Fibroblast of skin of back (primary cell): Measurements from ENCODE around the gene FBXO8. TPM values are rescaled to one million over a fixed set of nuclear protein-coding genes. Genes with fewer than 3 reads are reported as not detected.
A peak's percentile ranks its signal among the peaks of the same experiment; 100 is the strongest.
"Not testable (repeated sequence)": the region's sequence is repeated elsewhere in the genome, so short reads cannot be mapped to it uniquely, and the experiment has no call there.

Experiments used
- DNase-seq: peaks from one replicate; pipeline ENCODE4 v3.0.0-alpha.2; 2013
- polyA plus RNA-seq, 2 experiments: library from polyadenylated mRNA; unstranded; fragments of 120-200 nt; gene quantifications; one replicate each; pipeline ENCODE4 v1.2.1, GENCODE V29; 2013; ENCODE audit not compliant: insufficient read length in 2 of 2

The FBXO8 gene, protein sequence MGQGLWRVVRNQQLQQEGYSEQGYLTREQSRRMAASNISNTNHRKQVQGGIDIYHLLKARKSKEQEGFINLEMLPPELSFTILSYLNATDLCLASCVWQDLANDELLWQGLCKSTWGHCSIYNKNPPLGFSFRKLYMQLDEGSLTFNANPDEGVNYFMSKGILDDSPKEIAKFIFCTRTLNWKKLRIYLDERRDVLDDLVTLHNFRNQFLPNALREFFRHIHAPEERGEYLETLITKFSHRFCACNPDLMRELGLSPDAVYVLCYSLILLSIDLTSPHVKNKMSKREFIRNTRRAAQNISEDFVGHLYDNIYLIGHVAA
- polyA plus RNA-seq (2013, experiment 1 of 2; ENCODE audit: insufficient read length), result 15.8 TPM
- 17.1 TPM for polyA plus RNA-seq (2013, experiment 2 of 2; ENCODE audit: insufficient read length)

- DNase-seq, result peak; percentile 78
These were observed at the start of gene FBXO8, which contains the start of gene CEP44 for GRCh38 chr4:174283507-174284471. FBXO8 (minus strand) TSS chr4:174283667; CDS start chr4:174263092, 20,575 bp downstream. CEP44 (plus strand) TSS chr4:174283911; CDS start chr4:174299122, 15,211 bp downstream.

GRCh38 chr4:174332741-174333493 lies 49.5 kb upstream of the FBXO8 start:
- peak; percentile 28 for DNase-seq

DNA sequence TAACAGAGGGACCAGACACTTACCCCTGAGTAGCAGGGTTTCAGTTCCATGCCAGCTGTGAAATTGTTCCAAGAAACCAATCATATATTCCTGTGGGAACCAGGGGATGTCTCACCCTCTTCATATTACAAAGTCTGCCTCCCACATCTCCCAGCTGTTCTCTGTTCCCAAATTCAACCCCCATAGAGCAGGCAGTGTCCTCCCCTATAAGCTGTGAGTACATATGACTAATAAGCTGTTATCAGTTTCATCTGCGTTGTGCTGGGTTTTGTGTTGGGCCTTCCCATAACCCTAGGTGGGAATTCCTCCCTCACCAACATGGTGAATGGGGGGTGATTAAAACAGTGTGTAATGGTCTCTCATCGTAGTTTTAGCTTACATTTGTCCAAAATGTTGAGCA lies 41.3 kb upstream of the FBXO8 start:
- peak; percentile 21 for DNase-seq

DNA sequence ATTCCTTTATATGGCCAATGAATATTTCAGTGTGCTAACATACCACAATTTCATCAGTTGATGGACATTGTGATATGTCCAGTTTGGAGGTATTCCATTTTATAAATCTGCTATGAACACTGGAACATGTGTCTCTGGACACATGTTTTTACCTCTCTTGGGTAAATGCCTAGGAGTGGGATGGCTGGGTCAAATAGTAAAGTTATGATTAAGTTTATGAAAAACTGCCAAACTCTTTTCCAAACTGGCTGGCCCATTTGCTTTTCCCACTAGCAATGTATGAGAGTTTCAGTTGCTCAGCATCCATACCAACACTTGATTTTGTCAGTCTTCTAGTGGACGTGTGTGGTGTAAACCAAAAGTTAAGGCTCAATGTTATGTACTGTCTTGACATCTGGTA lies 40.8 kb upstream of the FBXO8 start:
- DNase-seq, result no peak

GRCh38 chr4:174320494-174321199 lies 37.2 kb upstream of the FBXO8 start:
- no peak for DNase-seq

GRCh38 chr4:174318829-174319764 lies 35.6 kb upstream of the FBXO8 start:
- DNase-seq, result peak; percentile 17

DNA sequence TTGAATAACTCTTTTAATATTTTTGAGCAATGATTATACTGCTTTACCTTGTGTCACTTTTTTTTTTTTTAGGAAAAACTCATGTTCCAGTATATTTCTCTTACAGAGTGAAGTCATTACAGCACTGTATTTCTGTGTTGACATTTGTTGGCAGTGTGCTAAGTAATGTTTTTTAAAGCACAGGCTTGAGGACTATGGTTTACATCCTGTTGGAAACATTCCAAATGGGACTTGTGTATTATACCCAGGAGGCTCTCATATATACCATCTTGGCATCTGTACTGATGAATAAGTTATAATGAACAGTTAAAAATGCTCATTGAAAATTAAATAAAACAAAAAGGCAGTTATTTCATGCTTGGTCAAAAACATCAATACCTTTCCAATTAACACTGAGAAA lies 34.1 kb upstream of the FBXO8 start:
- peak; percentile 18 for DNase-seq

DNA sequence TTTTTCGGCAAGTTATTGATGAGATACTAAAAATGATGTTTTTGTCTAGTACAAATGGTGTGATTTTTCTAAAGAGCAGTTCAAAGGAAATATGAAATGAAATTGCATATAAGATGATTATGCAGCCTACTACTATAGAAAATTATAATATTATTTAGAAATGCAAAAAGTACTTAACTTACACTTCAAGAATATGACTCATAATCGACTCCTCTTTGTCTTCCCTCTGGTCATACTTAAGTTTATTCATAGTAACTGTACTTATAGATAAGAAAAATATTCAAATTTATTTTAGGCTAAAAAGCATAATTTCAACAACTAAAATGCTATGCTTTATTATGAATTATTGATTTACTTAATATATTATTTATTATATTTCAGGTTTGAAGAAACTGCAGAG lies 33.5 kb upstream of the FBXO8 start:
- peak; percentile 16 for DNase-seq

DNA sequence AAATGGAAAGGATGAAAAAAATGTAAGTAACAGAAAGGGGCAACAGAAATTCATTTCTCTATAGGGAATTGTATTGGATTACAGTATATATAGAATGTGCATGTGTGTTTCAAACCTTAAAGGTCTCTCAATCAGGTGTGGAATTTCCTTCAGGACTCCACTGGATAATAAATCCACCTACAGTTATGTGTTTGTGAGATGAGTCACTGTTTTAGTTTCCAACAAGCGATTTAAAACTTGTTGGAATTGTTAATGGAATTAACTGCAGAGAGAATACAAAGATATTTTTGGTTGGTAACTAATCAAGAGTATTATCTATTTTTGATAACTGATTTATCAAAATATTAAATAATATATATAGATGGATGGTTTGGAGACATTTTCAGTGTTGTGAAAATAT lies 33.1 kb upstream of the FBXO8 start:
- no peak for DNase-seq

DNA sequence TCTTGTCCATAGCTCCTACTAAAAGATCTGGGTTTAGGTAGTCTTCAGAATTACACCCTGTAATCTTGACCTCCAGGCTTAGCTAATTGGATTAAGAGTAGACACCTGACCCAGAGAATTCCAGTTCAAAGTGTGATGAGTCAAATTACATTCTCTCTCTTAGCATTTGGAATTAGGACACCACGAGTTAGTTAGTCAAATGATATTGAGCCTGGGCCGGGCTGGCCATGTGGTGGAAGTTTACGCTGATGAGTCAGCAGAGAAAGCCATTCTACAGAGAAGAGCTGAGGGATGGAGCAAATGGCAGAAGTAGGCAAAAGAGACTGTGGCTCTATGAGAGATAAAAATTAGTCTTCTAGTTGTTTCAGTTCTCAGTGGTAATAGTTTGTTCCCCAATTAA lies 31.3 kb upstream of the FBXO8 start:
- peak; percentile 33 for DNase-seq

DNA sequence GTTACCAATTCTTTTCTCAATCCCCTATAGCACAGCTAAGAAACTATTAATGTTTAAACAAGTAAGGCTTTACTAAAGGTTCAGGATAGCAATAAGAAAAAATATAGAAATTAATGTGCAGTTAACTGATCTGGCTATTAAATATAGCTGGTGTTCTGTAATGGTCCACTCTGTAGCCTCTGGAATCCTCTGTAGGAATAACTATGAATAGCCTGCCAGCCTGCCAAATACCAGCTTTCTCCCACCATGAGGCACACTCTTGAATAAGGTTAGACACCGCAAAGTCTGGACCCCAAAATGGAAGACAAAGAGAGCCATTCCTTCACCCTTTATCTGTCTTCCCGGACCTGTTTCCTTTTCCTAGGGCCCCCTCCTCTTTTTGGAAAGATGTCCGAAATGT lies 30.8 kb upstream of the FBXO8 start:
- DNase-seq, result no peak

- DNase-seq, result no peak
These were observed 29.5 kb upstream of the FBXO8 start for GRCh38 chr4:174312993-174313392.

- DNase-seq, result no peak
These were observed 24.2 kb upstream of the FBXO8 start for GRCh38 chr4:174307694-174308093.

GRCh38 chr4:174305961-174306360 lies 22.5 kb upstream of the FBXO8 start:
- DNase-seq, result no peak

DNA sequence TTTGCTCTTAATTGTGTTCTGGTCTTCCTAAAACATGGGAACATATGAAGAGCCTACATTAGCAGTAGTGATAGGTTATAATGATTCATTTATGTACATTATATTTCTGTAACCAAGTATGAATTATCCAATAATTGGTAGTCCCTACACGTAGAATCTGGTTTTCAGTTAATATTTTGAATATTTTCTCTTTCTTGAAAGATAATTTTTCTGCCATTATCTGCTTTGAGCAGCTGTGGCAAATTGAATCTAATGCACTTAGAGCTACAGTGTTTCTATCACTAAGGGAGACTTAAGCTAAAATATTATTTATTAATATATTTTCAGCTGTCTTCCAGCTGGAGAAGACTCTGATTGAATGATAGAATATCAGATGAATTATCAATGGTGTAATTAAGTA lies 21.2 kb upstream of the FBXO8 start:
- no peak for DNase-seq

GRCh38 chr4:174303687-174304086 lies 20.2 kb upstream of the FBXO8 start:
- no peak for DNase-seq

GRCh38 chr4:174295142-174295541 lies 11.7 kb upstream of the FBXO8 start:
- not testable (repeated sequence) for DNase-seq

- DNase-seq, result not testable (repeated sequence)
These were observed 11.2 kb upstream of the FBXO8 start for GRCh38 chr4:174294641-174295040.

GRCh38 chr4:174292473-174292872 lies 9.0 kb upstream of the FBXO8 start:
- no peak for DNase-seq

- no peak for DNase-seq
These were observed 3.4 kb upstream of the FBXO8 start for GRCh38 chr4:174286870-174287269.

GRCh38 chr4:174284487-174284886 lies 1.0 kb upstream of the FBXO8 start:
- DNase-seq, result no peak
